HG02571 (cell line): ENCODE data around the gene MFNG.
"Not testable (repeated sequence)": the region's sequence is repeated elsewhere in the genome, so short reads cannot be mapped to it uniquely, and the experiment has no call there.

ENCODE experiments used
- ATAC-seq: cut with Tn5 transposase; IDR thresholded peaks from one replicate; pipeline ENCODE4 v1.9.1; 2021; ENCODE audit warnings: mild to moderate bottlenecking, moderate library complexity; ENCODE audit not compliant: unreplicated experiment

The MFNG gene

GRCh38 chr22:37476389-37477329 lies 9.5 kb downstream of the MFNG start:
- ATAC-seq = no peak

GRCh38 chr22:37474447-37475090 lies 11.6 kb downstream of the MFNG start:
- ATAC-seq = no peak

- ATAC-seq = no peak
Observed at GRCh38 chr22:37473437-37473946, 12.7 kb downstream of the MFNG start.

GRCh38 chr22:37472418-37473006 lies 13.7 kb downstream of the MFNG start:
- no peak for ATAC-seq

- no peak for ATAC-seq
Observed at GRCh38 chr22:37471727-37472417, 14.3 kb downstream of the MFNG start.

- no peak for ATAC-seq
Observed at GRCh38 chr22:37470087-37470445, 16.1 kb downstream of the MFNG start.

- ATAC-seq = no peak
Observed at GRCh38 chr22:37469416-37470086, 16.6 kb downstream of the MFNG start.

- ATAC-seq = not testable (repeated sequence)
Observed at GRCh38 chr22:37468201-37468695, 17.9 kb downstream of the MFNG start.

- ATAC-seq = no peak
Observed at GRCh38 chr22:37467391-37467955, 18.7 kb downstream of the MFNG start.

- ATAC-seq = no peak
Observed at GRCh38 chr22:37464181-37464580, 22.0 kb downstream of the MFNG start.

GRCh38 chr22:37462983-37463382 lies 23.2 kb downstream of the MFNG start:
- ATAC-seq = no peak

GRCh38 chr22:37462436-37462835 lies 23.7 kb downstream of the MFNG start:
- no peak for ATAC-seq

GRCh38 chr22:37461961-37462360 lies 24.2 kb downstream of the MFNG start:
- ATAC-seq = no peak

GRCh38 chr22:37460684-37461083 lies 25.5 kb downstream of the MFNG start:
- ATAC-seq = no peak

- no peak for ATAC-seq
Observed at GRCh38 chr22:37459206-37459605, 27.0 kb downstream of the MFNG start.

GRCh38 chr22:37457093-37457893 lies 28.9 kb downstream of the MFNG start:
- ATAC-seq = no peak

- ATAC-seq = no peak
Observed at GRCh38 chr22:37456346-37456745, 29.8 kb downstream of the MFNG start.

- ATAC-seq = no peak
Observed at GRCh38 chr22:37455896-37456295, 30.3 kb downstream of the MFNG start.
